ENCODE measurements around the gene AZU1.

Gene AZU1

DNA sequence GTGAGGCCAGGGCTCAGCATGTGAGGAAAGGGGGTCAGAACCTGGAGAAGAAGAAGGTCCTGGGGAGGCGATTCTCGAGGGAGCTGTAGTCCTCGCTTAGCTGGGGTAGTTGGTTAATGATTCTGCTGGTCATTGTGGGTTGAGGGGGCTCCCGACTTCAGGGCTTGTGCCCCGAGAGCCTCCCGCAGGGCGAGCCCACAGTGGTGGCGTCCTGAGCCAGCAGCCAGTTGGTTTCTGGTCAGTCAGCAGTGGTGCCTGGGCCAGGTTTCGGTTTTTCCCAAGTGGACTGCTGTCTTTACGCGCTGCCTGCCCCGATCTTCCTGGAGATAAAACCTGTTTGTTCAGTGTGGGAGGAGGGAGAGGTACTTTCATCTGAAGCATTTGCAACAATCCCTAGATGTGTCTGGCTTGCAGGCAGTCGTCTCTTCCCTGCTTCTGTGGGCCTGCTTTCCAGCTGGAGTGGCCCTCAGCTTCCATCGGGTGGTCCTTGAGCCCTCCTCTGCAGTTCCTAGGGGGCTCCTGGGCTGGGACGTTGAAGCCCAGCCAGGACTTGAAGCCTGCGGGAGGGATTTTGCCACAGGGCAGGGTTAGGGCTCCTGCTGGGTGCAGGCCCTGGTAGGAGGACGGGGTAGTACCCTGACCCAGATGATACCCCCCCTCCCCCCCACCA is 27.1 kb upstream of the AZU1 start:
- Histone ChIP-seq H3K9me3 (ENCODE audit: low read depth, low read length) (no peaks in the 10 kb centered on the region), H3K4me3 (peak overlapping the region; percentile 94), H3K36me3 (ENCODE audit: insufficient read depth, low read length) (peaks cover 74% of the 10 kb centered on the region), H3K27ac (no peak overlapping the region; the same call in 1 of the 2 replicates), H3K9ac (ENCODE audit: insufficient read length) (peak overlapping the region; percentile 14)
- no peak for TF ChIP-seq EZH2 (IDR thresholded peaks at IDR 0.05)
- no peak for TF ChIP-seq POLR2AphosphoS5 (IDR thresholded peaks at IDR 0.05; ENCODE audit: borderline replicate concordance, low read depth, low read length)
- TF ChIP-seq FOXP2 (optimal IDR thresholded peaks at IDR 0.05; ENCODE audit: control extremely low read depth, extremely low read length, insufficient read depth): no peak
- no peak for DNase-seq (ENCODE audit: low read depth, low spot score)

DNA sequence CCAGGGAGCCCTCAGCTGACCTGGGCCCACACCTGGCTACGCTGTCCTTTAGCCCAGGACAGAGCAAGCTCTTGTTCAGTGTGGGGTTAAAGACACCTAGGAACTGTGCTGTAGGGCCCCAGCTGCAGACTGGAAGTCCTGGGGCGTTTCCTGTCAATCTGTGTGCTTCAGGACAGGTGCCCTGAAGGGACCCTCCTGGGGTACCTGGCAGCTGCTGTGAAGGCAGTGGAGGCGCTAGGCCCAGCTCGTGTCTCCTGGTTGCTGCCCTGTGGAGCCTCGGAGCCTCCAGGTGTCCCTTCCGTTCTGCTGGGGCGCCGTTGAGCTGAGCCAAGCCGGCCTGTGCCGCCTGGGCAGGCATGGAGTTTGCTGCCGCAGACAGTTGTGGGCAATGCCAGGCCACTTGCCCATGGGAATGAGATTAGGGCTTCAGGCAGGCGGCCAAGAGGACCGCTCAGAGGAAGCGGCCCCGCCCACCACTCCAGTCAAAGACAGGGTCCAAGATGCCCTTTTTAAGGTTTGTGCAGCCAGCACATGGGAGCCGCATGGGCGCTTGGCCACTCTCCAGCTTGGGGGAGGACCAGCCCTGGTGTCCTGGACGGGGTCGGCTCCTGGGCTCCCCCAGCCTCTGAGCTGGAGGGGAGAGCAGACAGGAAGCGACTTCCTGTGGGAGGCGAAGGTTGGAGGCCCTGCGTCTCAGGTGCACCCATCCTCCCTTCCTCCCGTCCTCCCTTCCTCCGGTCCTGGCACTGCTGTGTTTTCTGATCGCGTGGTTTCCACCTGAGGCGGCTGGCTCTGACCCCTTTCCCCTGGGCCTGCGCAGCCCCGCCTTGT is 26.4 kb upstream of the AZU1 start:
- peaks cover 82% of the 10 kb centered on the region for H3K36me3 ChIP-seq (ENCODE audit: insufficient read depth, low read length)
- peak overlapping the region; percentile 17; the same call in 1 of the 2 replicates for H3K27ac ChIP-seq

DNA sequence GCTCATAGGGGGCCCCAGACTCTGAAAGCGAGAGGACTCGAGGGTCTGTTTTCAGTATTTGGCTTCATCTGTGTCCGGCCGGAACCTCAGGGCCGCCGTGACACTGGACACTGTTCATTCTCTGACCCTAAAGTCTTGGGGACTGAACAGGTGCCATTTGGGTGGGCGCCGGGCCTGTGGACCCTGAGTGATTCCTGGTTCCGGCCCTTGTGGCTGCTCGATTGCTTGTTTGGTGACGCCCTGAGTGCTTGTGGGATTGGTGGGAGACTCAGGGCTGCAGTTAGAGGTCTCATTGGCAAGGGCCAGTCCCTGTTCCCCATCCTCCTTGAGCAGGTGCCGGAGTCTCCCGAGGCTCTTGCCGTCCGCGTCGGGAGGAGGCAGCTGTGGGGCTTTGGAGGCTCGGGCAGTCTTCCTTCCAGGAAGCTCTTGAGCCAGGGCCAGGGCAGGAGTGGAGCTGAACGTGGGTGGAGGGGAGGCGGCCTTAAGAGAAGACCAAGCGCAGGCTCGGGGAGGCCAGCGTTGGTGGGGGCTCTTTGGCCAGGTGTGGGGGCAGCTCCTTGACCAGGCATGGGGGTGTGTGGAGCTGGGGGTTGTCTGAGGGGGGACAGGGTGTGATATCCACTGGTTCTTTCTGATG is 25.7 kb upstream of the AZU1 start:
- TF ChIP-seq FOXP2 (optimal IDR thresholded peaks at IDR 0.05; ENCODE audit: control extremely low read depth, extremely low read length, insufficient read depth) (no peak), POLR2AphosphoS5 (IDR thresholded peaks at IDR 0.05; ENCODE audit: borderline replicate concordance, low read depth, low read length) (no peak), EZH2 (IDR thresholded peaks at IDR 0.05) (no peak)
- H3K27ac ChIP-seq: peak overlapping the region; percentile 10; the same call in 1 of the 2 replicates
- peak overlapping the region; percentile 53 for H3K9ac ChIP-seq (ENCODE audit: insufficient read length)
- DNase-seq (ENCODE audit: low read depth, low spot score): no peak
- peaks cover 89% of the 10 kb centered on the region for H3K36me3 ChIP-seq (ENCODE audit: insufficient read depth, low read length)
- no peaks in the 10 kb centered on the region for H3K9me3 ChIP-seq (ENCODE audit: low read depth, low read length)
- H3K4me3 ChIP-seq: no peak overlapping the region

More for the DNA sequence above, 26.4 kb upstream of the AZU1 start:
- Histone ChIP-seq H3K9me3 (ENCODE audit: low read depth, low read length) (no peaks in the 10 kb centered on the region), H3K4me3 (no peak overlapping the region), H3K9ac (ENCODE audit: insufficient read length) (peak overlapping the region; percentile 53)
- TF ChIP-seq FOXP2 (optimal IDR thresholded peaks at IDR 0.05; ENCODE audit: control extremely low read depth, extremely low read length, insufficient read depth) (no peak), POLR2AphosphoS5 (IDR thresholded peaks at IDR 0.05; ENCODE audit: borderline replicate concordance, low read depth, low read length) (no peak), EZH2 (IDR thresholded peaks at IDR 0.05) (no peak)
- no peak for DNase-seq (ENCODE audit: low read depth, low spot score)

DNA sequence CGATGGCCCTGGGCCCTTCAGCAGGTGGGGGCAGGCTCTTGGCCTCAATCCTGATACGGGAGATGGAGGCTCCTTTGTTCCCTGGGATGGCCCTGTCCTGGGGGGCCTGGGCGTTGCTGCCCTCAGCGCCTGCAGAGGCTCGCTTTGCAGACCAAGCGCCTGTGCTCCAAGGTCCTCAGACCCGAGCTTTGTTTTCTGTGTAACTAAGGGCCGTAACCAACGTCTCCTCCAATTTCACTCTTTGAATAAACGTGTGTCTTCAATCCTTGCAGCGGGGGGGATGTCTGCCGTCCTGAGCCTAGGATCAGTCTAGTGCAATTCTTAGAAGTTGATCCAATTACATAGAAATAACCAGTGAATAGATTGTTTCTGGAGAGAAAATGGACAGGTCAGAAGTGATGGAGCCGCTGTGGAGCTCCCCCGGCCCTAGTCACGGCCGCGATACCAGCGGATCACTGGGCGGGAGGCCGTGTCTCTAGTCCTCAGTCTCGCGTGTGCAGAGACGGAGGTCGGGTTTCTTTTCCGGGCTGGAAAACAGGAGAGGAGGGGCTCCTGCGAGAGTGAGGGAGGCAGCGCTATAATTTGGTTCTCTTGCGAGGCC is 25.0 kb upstream of the AZU1 start:
- H3K9me3 ChIP-seq (ENCODE audit: low read depth, low read length): no peaks in the 10 kb centered on the region
- DNase-seq (ENCODE audit: low read depth, low spot score): no peak
- peaks cover 95% of the 10 kb centered on the region for H3K36me3 ChIP-seq (ENCODE audit: insufficient read depth, low read length)
- no peak overlapping the region for H3K4me3 ChIP-seq
- TF ChIP-seq FOXP2 (optimal IDR thresholded peaks at IDR 0.05; ENCODE audit: control extremely low read depth, extremely low read length, insufficient read depth): no peak
- TF ChIP-seq POLR2AphosphoS5 (IDR thresholded peaks at IDR 0.05; ENCODE audit: borderline replicate concordance, low read depth, low read length): no peak
- no peak for TF ChIP-seq EZH2 (IDR thresholded peaks at IDR 0.05)
- H3K9ac ChIP-seq (ENCODE audit: insufficient read length): no peak overlapping the region
- H3K27ac ChIP-seq: peak overlapping the region; percentile 17; the same call in 1 of the 2 replicates

DNA sequence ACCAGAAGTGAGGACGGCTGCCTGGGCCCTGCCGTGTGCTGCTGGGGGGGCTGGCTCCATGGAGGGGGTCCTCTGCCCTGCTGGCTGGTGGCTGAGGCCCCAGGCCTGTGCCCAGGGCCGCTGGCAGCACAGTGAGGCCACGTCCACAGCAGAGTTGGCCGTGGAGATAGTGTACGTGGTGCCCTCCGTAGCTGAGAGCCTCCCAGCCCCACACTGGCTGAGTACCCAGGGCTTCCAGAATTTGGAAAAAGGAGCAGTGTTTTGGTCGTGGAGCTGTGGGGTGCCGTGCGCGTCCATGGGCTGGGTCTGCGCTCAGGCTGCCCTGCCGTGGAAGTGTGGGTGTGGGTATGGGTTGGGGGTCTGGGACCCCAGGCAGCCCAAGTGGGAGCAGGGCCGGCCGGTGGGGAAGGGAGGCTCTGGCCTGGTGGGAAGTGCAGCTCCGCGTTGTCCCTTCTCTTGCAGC is 24.5 kb upstream of the AZU1 start:
- DNase-seq (ENCODE audit: low read depth, low spot score): no peak
- H3K9ac ChIP-seq (ENCODE audit: insufficient read length): no peak overlapping the region
- peaks cover 98% of the 10 kb centered on the region for H3K36me3 ChIP-seq (ENCODE audit: insufficient read depth, low read length)
- H3K4me3 ChIP-seq: no peak overlapping the region
- H3K9me3 ChIP-seq (ENCODE audit: low read depth, low read length): no peaks in the 10 kb centered on the region
- no peak for TF ChIP-seq POLR2AphosphoS5 (IDR thresholded peaks at IDR 0.05; ENCODE audit: borderline replicate concordance, low read depth, low read length)
- no peak for TF ChIP-seq FOXP2 (optimal IDR thresholded peaks at IDR 0.05; ENCODE audit: control extremely low read depth, extremely low read length, insufficient read depth)
- no peak for TF ChIP-seq EZH2 (IDR thresholded peaks at IDR 0.05)
- peak overlapping the region; percentile 17; the same call in 1 of the 2 replicates for H3K27ac ChIP-seq

DNA sequence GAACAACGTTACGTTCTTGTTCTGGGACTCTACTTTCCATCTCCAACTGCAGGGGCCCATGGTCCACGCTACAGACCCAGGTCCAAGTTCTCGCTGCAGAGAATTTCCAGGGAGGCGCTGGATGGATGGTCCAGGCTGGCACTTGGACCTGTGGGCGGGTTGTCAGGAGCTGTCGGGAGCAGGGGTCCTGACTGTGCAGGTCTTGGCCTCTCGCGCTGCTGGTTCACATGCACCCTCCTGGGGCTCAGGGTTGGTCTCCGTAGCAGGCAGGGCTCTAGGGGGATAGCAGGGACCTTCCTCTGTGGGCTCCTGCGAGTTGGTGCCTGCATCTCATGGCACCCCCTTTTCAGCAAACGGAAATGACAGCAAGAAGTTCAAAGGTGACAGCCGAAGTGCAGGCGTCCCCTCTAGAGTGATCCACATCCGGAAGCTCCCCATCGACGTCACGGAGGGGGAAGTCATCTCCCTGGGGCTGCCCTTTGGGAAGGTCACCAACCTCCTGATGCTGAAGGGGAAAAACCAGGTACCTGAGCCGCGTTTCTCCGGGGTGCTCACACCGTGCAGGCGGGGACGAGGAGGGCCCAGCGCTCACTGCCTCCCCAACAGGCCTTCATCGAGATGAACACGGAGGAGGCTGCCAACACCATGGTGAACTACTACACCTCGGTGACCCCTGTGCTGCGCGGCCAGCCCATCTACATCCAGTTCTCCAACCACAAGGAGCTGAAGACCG is 23.8 kb upstream of the AZU1 start:
- Histone ChIP-seq H3K9me3 (ENCODE audit: low read depth, low read length) (no peaks in the 10 kb centered on the region), H3K9ac (ENCODE audit: insufficient read length) (no peak overlapping the region), H3K4me3 (no peak overlapping the region), H3K27ac (no peak overlapping the region), H3K36me3 (ENCODE audit: insufficient read depth, low read length) (peaks cover 98% of the 10 kb centered on the region)
- TF ChIP-seq EZH2 (IDR thresholded peaks at IDR 0.05) (no peak), FOXP2 (optimal IDR thresholded peaks at IDR 0.05; ENCODE audit: control extremely low read depth, extremely low read length, insufficient read depth) (no peak), POLR2AphosphoS5 (IDR thresholded peaks at IDR 0.05; ENCODE audit: borderline replicate concordance, low read depth, low read length) (no peak; the same call in 1 of the 2 replicates)
- DNase-seq (ENCODE audit: low read depth, low spot score): no peak

DNA sequence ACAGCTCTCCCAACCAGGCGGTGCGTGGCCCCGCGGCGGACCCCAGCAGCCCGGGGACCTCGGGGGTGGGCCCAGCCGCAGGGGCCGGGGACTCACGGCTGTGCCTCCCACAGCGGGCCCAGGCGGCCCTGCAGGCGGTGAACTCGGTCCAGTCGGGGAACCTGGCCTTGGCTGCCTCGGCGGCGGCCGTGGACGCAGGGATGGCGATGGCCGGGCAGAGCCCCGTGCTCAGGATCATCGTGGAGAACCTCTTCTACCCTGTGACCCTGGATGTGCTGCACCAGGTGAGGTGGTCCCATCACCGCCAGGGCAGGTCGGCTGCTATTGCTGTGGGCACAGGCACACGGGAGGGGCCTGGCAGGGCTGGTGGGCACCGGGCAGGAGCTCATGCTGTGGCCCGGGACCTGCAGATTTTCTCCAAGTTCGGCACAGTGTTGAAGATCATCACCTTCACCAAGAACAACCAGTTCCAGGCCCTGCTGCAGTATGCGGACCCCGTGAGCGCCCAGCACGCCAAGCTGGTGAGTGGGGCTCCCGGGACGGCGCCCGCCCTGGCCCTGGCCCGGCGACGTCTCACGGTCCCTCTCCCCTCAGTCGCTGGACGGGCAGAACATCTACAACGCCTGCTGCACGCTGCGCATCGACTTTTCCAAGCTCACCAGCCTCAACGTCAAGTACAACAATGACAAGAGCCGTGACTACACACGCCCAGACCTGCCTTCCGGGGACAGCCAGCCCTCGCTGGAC is 23.0 kb upstream of the AZU1 start:
- Histone ChIP-seq H3K36me3 (ENCODE audit: insufficient read depth, low read length) (peaks cover 98% of the 10 kb centered on the region), H3K27ac (no peak overlapping the region), H3K9ac (ENCODE audit: insufficient read length) (no peak overlapping the region), H3K4me3 (no peak overlapping the region), H3K9me3 (ENCODE audit: low read depth, low read length) (no peaks in the 10 kb centered on the region)
- TF ChIP-seq EZH2 (IDR thresholded peaks at IDR 0.05) (no peak), POLR2AphosphoS5 (IDR thresholded peaks at IDR 0.05; ENCODE audit: borderline replicate concordance, low read depth, low read length) (no peak), FOXP2 (optimal IDR thresholded peaks at IDR 0.05; ENCODE audit: control extremely low read depth, extremely low read length, insufficient read depth) (no peak)
- no peak for DNase-seq (ENCODE audit: low read depth, low spot score)

Measured in SK-N-MC (cell line).